Activated CD8-positive, alpha-beta T cell treated with anti-CD3 and anti-CD28 coated beads for 36 hours (primary cell): ENCODE measurements around the gene DHRS13. TPM values are rescaled to one million over a fixed set of nuclear protein-coding genes. Genes with fewer than 3 reads are reported as not detected.
A peak's percentile ranks its signal among the peaks of the same experiment; 100 is the strongest.
"Not testable (repeated sequence)": the region's sequence is repeated elsewhere in the genome, so short reads cannot be mapped to it uniquely, and the experiment has no call there.

ENCODE experiments used
- ATAC-seq: fragments of 200-7000 bp; cut with Tn5 transposase; one replicate; pipeline ENCODE4 v1.10.0; 2021; ENCODE audit warnings: mild to moderate bottlenecking, moderate library complexity
- CTCF ChIA-PET: fragments of 350-600 bp; sonication (Branson Sonifier 250); formaldehyde crosslinking; loops from one replicate; lab custom pipeline; 2021; ENCODE audit warnings: antibody characterized with exemption; lab: Charles Lee
- POLR2A ChIA-PET: fragments of 350-600 bp; sonication (Branson Sonifier 250); formaldehyde crosslinking; loops from one replicate; lab custom pipeline; 2021; ENCODE audit warnings: antibody characterized with exemption; lab: Charles Lee
- DNase-seq: peaks from one replicate; pipeline ENCODE4 v3.0.0-alpha.2; 2020
- H3K27ac Mint-ChIP-seq: one replicate; pipeline ENCODE4 v1.8.0; 2021; ENCODE audit warnings: mild to moderate bottlenecking, mixed read lengths
- H3K27me3 Mint-ChIP-seq: one replicate; pipeline ENCODE4 v1.8.0; 2021; ENCODE audit warnings: mixed read lengths
- H3K36me3 Mint-ChIP-seq: one replicate; pipeline ENCODE4 v1.8.0; 2021; ENCODE audit warnings: low read depth, mixed read lengths
- H3K4me1 Mint-ChIP-seq: one replicate; pipeline ENCODE4 v1.8.0; 2021; ENCODE audit warnings: low read depth, mixed read lengths
- H3K4me3 Mint-ChIP-seq: one replicate; pipeline ENCODE4 v1.8.0; 2021; ENCODE audit warnings: mild to moderate bottlenecking, moderate library complexity, mixed read lengths
- H3K9me3 Mint-ChIP-seq: one replicate; pipeline ENCODE4 v1.8.0; 2021; ENCODE audit warnings: mixed read lengths
- intact Hi-C: fragments of 100-400 bp; cut with micrococcal nuclease; formaldehyde crosslinking; loops from one replicate; pipeline ENCODE4 v1.10.0; 2022
- total RNA-seq, 2 experiments: library from RNA; stranded (reverse); gene quantifications; one replicate each; pipeline ENCODE4 v1.2.3, GENCODE V29; 2021
- TF ChIP-seq, protein P1 (sequence below): fragments of 200-600 bp; IDR thresholded peaks from one replicate; pipeline ENCODE4 v1.8.0; 2022; ENCODE audit warnings: antibody characterized with exemption, mild to moderate bottlenecking

DHRS13 gene
- total RNA-seq, 2 experiments from 2014 or later = 37.3 to 38.2 TPM

DNA sequence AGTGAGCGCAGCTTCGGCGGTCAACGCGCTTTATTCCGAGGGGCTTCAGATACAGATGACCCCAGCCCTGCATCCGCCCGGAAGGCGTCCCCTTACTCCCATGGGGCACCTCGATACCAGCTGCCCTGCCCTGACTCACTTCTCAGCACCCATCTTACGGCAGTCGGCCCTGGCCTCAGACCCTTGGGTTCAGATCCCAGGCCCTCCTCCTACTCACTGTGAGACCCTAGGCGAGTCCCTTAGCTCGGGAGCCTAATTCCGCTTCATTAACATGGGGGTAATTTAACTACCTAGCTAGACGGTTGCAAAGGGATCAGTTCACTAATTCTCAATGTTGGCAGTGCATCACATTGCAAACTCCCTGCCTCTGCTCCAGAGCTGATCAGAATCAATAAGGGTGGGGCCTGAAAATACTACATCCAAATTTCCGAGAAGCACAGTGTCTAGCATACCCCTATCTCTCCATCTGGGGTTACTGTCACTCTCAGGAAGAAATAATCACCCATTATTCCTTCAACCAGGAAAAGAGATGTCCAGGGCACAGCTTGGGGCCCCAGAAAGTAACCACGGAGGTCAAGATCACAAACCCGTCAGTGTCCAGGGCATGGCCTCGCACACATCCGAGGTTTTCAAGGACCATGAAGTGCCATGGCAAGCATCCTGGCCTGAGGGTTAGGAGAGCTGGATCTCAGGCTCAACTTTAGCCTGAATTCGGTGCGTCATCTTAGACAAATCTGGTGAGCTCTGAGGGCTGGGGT, 4.9 kb downstream of the DHRS13 start:
- Mint-ChIP-seq H3K4me3 (peak overlapping the region; percentile 94), H3K9me3 (no peaks in the 10 kb centered on the region), H3K27ac (peak overlapping the region; percentile 93), H3K4me1 (peaks cover 59% of the 10 kb centered on the region), H3K27me3 (no peaks in the 10 kb centered on the region), H3K36me3 (peaks cover 44% of the 10 kb centered on the region)
- intact Hi-C loops = no loop called here
- DNase-seq = peak; percentile 58
- TF ChIP-seq, protein P1, sequence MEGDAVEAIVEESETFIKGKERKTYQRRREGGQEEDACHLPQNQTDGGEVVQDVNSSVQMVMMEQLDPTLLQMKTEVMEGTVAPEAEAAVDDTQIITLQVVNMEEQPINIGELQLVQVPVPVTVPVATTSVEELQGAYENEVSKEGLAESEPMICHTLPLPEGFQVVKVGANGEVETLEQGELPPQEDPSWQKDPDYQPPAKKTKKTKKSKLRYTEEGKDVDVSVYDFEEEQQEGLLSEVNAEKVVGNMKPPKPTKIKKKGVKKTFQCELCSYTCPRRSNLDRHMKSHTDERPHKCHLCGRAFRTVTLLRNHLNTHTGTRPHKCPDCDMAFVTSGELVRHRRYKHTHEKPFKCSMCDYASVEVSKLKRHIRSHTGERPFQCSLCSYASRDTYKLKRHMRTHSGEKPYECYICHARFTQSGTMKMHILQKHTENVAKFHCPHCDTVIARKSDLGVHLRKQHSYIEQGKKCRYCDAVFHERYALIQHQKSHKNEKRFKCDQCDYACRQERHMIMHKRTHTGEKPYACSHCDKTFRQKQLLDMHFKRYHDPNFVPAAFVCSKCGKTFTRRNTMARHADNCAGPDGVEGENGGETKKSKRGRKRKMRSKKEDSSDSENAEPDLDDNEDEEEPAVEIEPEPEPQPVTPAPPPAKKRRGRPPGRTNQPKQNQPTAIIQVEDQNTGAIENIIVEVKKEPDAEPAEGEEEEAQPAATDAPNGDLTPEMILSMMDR = no peak
- ChIA-PET CTCF (interaction anchor here (0.8 to 9.3 kb wide), 12 partner anchors 11 to 171 kb away, joined by 3 to 61 read pairs (median 5); partner anchors contain the start of gene TLCD1), POLR2A (interaction anchor here (0.9 to 2.2 kb wide), 13 partner anchors 9 to 178 kb away, joined by 3 to 12 read pairs (median 5); partner anchors contain the start of gene RPL23A)
- peak; percentile 20 for ATAC-seq

DNA sequence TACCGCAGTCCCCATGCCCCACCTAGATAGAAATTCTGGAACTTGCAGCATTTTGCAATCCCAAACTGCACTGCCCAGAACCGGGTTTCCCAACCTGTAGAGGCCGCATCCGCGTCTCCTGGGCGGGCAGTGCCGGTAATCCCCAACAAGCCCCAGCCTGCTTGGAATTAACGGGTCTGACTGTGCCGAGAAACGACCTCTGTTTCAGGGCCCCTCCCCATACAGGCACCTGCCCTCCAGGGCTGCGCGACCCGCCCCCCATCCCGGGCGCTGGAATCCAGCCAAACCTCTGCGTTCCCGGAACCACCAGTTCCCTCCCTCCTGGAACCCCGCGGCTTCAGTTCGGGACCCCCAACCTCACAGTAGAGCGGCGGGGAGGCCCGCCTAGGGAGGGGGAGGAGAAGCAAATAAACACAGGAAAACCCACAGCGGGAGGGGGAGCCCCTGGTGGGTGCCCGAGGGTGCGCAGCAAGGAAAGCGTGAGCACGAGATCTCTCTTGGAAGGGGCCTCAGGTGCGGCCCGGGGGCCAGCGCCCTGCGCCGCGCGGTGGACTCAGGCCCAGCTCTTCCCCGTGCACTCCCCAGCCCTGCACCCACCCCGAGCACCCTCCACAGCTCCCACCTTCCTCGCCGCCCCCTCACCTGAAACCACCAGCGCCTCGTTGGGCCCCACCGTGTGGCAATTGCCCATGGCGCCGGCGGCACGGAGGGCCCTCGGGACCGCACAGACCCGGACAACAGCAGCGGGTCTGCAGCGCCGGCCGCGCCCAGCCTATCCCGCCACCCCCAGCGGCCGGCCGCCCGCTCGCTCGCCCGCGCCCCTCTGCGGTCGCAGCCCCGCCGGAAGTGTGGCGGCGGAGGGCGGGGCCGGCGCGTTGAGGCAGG, 5.8 kb downstream of the DHRS13 start, which contains the start of gene FLOT2:
Gene FLOT2, minus strand, starts transcription at position 850 of the 885 bp plus-strand sequence. Its CDS starts 159 bp downstream, at position 691.
- CTCF ChIA-PET = interaction anchor here (1.0 to 9.3 kb wide), 9 partner anchors 12 to 170 kb away, joined by 3 to 61 read pairs (median 5); partner anchors contain the start of gene TLCD1
- H3K4me1 Mint-ChIP-seq = peaks cover 64% of the 10 kb centered on the region
- DNase-seq (peak; percentile 83), ATAC-seq (peak; percentile 66)
- TF ChIP-seq, protein P1 = peak; percentile 38
- peak within 1 kb of the TSS; percentile 93 for H3K27ac Mint-ChIP-seq
- H3K27me3 Mint-ChIP-seq = no peaks in the 10 kb centered on the region
- POLR2A ChIA-PET = interaction anchor here (0.9 to 2.2 kb wide), 12 partner anchors 10 to 177 kb away, joined by 3 to 12 read pairs (median 4); partner anchors contain the start of gene RPL23A
- H3K9me3 Mint-ChIP-seq = no peaks in the 10 kb centered on the region
- peak within 1 kb of the TSS; percentile 94 for H3K4me3 Mint-ChIP-seq
- intact Hi-C loops = no loop called here
- peaks cover 47% of the 10 kb centered on the region for H3K36me3 Mint-ChIP-seq

DNA sequence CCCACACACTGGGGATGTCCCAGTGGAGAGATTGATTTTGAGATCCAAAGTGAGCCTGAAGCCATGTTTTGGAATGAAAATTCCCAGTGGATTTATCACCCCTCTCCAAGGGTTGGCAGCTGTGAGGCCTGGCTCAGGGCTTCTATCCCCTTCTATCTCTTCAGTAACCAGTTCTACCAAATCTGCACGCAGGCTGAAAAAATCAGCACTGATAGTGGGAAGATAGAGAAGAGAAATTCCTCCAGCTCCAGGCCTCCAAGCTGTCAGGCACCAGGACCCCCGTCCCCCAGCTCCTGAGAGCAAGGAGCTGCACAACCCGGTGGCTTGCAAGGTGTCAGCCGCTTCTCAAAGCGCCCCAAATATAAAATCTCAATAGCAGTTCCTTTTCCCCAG, 6.4 kb downstream of the DHRS13 start:
- H3K27me3 Mint-ChIP-seq = no peaks in the 10 kb centered on the region
- peaks cover 64% of the 10 kb centered on the region for H3K4me1 Mint-ChIP-seq
- intact Hi-C loops = no loop called here
- peak overlapping the region; percentile 93 for H3K27ac Mint-ChIP-seq
- CTCF ChIA-PET = interaction anchor here (0.9 to 9.3 kb wide), 7 partner anchors 20 to 169 kb away, joined by 3 to 61 read pairs (median 5); no protein-coding TSS in a partner anchor
- H3K9me3 Mint-ChIP-seq = no peaks in the 10 kb centered on the region
- peak overlapping the region; percentile 94 for H3K4me3 Mint-ChIP-seq
- TF ChIP-seq, protein P1 = no peak
- H3K36me3 Mint-ChIP-seq = peaks cover 44% of the 10 kb centered on the region
- POLR2A ChIA-PET = interaction anchor here (0.7 to 1.7 kb wide), 5 partner anchors 29 to 177 kb away, joined by 3 to 5 read pairs (median 3); partner anchors contain the start of gene RPL23A
- DNase-seq = no peak
- ATAC-seq = peak; percentile 1

DNA sequence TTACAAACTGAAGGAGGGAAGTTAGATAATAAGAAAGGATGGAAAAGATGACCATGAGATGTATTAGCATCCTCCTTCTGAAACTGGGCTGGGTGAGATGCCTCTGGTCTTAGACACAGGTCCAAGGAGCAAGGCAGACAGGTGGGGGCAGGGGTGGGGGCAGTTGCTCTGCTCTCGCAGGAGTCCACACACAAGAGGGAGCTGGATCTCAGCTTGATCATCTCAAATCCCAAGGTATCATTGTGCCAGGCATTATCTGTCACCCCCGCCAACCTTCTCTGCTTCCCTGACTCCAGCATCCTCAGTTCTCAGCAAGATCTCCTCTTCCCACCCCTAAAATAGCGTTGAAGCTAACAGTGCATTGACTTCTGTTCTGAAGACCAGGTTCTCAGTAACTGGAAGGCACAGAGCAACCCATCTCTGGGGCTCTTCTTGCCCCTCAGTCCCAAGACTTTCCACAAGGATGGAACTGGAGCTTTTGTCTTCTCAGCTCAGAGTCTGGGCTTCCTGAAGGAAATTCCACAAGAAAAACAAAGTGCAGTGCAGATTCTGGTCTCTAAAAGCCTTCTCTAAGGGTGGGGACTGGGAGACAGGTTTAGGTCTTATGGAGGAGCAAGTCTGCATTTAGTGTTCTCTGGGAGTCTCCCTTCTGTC, 7.0 kb downstream of the DHRS13 start:
- Mint-ChIP-seq H3K36me3 (peaks cover 46% of the 10 kb centered on the region), H3K27ac (peak overlapping the region; percentile 93), H3K27me3 (no peaks in the 10 kb centered on the region), H3K4me1 (peaks cover 68% of the 10 kb centered on the region), H3K9me3 (no peaks in the 10 kb centered on the region), H3K4me3 (peak overlapping the region; percentile 94)
- POLR2A ChIA-PET = interaction anchor here (0.7 to 1.7 kb wide), 6 partner anchors 29 to 176 kb away, joined by 3 to 5 read pairs (median 3); partner anchors contain the start of gene RPL23A
- intact Hi-C loops = no loop called here
- TF ChIP-seq, protein P1 = no peak
- ATAC-seq (no peak), DNase-seq (no peak)
- CTCF ChIA-PET = interaction anchor here (0.9 to 9.3 kb wide), 8 partner anchors 20 to 169 kb away, joined by 3 to 61 read pairs (median 6); no protein-coding TSS in a partner anchor

DNA sequence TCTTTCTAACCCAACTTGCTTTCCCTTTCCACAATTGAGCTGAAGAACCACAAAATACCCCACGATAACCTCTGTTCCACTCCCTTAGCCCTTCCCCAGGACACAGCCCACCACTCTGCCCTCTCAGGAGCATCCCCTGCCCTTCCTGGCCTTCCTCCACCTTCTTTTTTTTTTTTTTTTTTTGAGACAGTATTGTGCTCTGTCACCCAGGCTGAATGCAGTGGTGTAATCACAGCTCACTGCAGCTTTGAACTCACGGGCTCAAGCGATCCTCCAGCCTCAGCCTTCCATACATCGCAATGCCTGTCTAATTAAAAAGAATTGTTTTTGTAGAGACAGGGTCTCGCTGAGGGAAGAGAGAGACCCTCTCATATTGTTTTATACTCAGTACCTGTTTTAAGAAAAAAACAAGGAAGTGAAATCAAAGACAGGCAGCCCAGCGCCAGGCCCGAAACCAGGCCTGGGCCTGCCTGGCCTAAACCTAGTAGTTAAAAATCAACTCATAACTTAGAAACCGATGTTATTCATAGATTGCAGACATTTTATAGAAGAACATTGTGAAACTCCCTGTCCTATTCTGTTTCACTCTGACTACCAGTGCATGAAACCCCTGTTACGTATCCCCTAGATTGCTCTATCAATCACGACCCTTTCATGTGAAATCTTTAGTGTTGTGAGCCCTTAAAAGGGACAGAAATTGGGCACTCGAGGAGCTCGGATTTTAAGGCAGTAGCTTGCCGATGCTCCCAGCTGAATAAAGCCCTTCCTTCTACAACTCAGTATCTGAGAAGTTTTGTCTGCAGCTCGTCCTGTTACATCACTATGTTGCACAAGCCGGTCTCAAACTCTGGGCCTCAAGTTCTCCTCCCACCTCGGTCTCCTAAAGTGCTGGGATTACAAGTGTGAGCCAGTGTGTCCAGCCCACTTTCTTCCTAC, 9.4 kb downstream of the DHRS13 start:
- peak overlapping the region; percentile 100 for H3K27ac Mint-ChIP-seq
- peaks cover 30% of the 10 kb centered on the region for H3K36me3 Mint-ChIP-seq
- ChIA-PET POLR2A (interaction anchor here (0.6 to 4.2 kb wide), 13 partner anchors 8 to 173 kb away, joined by 3 to 22 read pairs (median 4); partner anchors contain the start of gene RPL23A), CTCF (interaction anchor here (0.7 to 4.5 kb wide), 12 partner anchors 9 to 255 kb away, joined by 3 to 22 read pairs (median 4); partner anchors contain the start of genes BLTP2, DHRS13, FAM222B and TLCD1)
- intact Hi-C loops, H3K27me3 Mint-ChIP-seq, H3K9me3 Mint-ChIP-seq: not testable (repeated sequence)
- peaks cover 66% of the 10 kb centered on the region for H3K4me1 Mint-ChIP-seq
- ATAC-seq (peak; percentile 28), DNase-seq (peak; percentile 53)
- peak overlapping the region; percentile 66 for H3K4me3 Mint-ChIP-seq
